HG03175 (cell line): Measurements from ENCODE around the gene MSX2.

Experiments used
- ATAC-seq: cut with Tn5 transposase; IDR thresholded peaks from one replicate; pipeline ENCODE4 v1.9.1; 2021; ENCODE audit warnings: mild to moderate bottlenecking, moderate library complexity; ENCODE audit not compliant: unreplicated experiment

The MSX2 gene

GRCh38 chr5:174724484-174725260, at the start of gene MSX2:
TSS of gene MSX2 (plus strand) at chr5:174724582. CDS start at chr5:174724660, 78 bp downstream.
- no peak for ATAC-seq

DNA sequence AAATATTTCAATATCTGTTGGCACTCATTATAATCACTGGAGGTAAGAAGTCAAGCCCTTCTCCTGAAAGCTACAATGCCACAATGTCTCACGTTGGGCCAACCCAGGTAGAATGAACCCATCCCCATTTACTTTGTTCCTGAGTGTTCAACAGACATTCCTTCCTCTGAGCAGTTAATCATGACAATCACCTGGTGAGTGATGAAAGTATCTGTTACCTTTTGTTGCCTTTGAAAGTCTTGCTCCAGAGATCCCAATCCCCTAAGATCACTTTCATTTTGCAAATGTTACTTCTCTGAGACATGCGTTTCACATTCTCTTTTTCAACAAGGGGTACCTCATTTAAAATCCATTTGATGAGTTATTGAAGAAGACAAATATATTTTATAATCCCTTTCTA, 49.3 kb upstream of the MSX2 start:
- ATAC-seq = no peak

DNA sequence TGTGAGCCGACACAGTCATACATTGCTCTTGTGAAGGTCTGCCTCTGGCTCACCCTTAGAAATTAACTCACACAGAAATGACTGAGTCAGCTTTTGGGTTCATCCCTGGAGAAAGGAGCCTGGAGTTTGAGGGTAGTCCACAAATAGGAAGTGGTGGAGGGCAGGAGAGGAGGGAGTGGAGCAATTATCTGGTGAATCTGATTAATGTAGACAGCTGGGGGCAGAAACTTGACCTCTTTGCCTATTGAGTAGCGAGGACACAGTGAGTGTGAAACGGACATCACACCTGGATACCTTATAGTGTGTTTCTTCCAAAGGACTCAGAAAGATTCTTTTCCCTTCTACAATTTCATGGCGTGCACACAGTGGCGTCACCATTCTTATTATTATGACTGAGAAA, 48.5 kb upstream of the MSX2 start:
- ATAC-seq = no peak

DNA sequence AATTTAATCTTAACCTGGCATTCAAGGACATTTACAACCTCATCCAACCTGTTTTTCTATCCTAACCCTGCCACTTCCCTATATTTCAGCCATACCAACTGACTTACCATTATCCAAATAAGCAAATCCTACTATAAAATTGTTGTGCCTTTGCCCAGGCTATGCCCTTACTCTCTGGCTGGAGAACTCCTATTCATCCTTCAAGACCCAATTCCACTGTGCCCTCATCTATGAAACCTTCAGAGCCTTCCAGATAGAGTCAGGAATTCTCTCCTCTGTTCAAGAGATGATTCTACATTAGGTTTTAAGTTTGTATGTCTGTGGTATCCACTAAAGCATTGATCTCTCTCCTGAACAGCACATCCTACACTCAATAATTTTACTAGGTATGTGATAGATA, 46.3 kb upstream of the MSX2 start:
- ATAC-seq = no peak

GRCh38 chr5:174680901-174681565, 43.3 kb upstream of the MSX2 start:
- no peak for ATAC-seq

GRCh38 chr5:174687503-174687902, 36.9 kb upstream of the MSX2 start:
- no peak for ATAC-seq

- no peak for ATAC-seq
Measured at GRCh38 chr5:174688441-174689354, 35.7 kb upstream of the MSX2 start.

DNA sequence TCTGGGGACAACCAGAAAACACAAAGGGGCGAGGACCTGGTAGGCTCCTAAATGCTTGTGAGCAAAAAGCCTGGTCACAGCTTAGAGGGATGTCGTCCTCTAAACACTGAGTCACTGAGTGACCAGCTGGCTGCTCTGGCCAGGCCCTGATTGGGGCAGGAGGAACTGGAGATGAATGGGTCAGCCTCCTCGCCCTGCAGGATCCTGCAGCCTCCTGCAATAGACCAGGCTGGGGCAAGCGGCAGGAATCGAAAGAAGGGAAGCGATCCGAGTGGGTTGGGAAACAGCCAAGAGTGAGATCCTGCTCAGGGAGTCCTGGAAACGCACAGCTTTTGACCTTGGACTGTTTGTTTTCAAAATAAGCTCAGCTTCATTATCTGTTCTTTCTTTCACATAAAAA, 34.1 kb upstream of the MSX2 start:
- ATAC-seq = no peak

DNA sequence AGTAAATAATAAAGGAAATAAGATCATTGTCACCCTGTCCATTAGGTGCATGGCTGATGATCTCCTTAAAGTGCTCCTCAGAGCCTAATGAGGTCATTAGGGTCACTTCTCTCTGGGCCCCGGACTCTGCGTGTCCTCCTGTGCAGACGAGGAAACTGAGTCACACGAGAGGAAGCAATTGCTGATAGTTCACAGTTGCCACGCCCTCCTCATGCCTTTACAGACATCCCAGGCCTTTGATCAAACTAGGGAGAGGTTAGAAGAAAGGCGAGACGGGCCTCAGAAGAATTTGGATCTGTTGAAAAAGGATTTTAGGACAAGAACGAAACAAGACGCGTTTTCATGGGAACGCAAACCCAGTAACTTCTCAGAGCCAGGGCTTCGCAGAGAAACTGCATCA, 32.0 kb upstream of the MSX2 start:
- ATAC-seq = no peak

DNA sequence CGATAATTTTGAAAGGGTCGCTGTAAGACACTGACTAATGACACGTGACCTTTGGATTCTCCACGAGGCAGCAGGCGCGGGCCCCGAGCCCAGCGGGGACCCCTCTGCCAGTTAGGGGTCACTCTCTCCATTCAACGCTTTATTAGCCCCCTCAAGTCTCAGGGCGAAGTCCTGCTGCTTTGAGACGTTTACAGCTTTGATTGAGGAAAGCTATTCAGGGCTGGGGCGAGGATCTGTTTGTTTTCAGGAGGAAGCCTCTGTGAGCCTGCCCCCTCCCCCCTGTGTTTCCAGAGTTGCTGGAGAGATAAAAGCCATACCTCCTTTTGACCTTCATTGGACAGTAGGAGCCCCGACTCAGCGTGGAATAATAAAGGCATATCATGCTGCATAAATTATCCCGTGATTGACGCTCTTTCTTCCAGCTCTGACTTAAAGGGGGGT, 31.4 kb upstream of the MSX2 start:
- ATAC-seq = no peak

- no peak for ATAC-seq
Measured at GRCh38 chr5:174693697-174694385, 30.5 kb upstream of the MSX2 start.

- no peak for ATAC-seq
Measured at GRCh38 chr5:174694611-174695010, 29.8 kb upstream of the MSX2 start.

- ATAC-seq = no peak
Measured at GRCh38 chr5:174698156-174698555, 26.2 kb upstream of the MSX2 start.

DNA sequence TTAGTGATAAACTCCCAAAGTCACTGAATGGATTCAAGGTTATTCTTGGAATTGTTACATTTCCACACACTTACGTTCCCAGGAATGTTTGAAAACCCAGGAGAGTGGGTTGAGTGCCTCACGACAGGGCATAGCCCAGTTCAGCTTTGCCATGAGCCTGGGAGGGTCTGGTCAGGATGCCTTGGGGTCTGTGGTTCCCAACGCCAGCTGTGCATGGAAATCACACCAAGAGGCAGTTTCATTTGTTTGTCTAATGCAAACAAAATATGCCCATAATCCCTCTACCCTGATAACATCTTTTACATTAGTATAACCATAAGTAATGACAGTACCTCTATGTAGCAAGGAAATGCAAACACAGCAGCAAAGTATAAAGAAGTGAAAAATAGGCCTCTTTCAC, 25.3 kb upstream of the MSX2 start:
- no peak for ATAC-seq

DNA sequence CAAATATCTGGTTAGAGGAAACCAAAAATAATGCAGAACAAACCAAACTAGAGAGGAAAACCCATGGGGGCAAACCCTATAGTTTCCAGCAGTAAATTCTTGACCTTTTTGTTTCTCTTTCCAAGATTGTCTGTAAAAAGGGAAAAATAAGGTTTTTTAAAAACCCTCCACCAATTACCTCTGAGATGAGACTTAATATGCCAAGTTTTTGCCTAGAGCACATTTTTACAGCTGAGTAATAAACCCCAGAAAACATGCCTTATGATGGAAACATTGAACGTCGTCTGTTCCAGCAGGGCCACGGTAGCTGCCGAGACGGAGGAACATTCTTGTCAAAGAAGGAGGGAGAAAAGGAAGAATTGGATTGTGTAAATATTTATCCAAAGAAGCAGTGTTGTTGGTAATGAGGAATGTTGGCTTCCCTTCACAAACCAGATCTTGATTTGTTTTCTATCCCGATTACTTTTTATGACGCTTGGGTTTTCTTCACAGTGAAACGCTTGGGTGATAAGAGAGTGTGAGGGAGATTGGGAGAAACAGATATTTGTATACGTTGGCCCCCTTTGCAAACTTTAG, 17.3 kb upstream of the MSX2 start:
- no peak for ATAC-seq

- no peak for ATAC-seq
Measured at GRCh38 chr5:174707671-174708070, 16.7 kb upstream of the MSX2 start.

- ATAC-seq = no peak
Measured at GRCh38 chr5:174708476-174709207, 15.7 kb upstream of the MSX2 start.

DNA sequence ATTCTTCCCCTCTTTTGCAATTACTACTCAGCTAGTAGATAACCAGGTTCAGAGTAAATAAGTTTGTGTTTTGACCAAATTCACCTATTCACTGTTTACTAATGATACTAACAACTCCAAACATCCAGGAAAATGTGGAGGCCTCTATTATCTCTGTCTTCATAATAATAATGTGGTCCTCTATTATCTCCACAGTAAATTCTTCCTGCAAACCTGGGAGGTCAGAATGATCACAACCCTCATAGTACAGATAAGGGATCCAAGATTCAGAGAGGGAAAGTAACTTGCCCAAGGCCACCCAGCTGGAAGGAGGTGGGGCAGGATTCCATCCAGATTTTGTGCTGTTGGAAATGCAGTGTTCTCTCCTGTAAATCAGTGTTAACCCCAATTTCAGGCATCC, 9.6 kb upstream of the MSX2 start:
- ATAC-seq = no peak

GRCh38 chr5:174715804-174716203, 8.6 kb upstream of the MSX2 start:
- no peak for ATAC-seq
